AG04450 (cell line): ENCODE data around the gene CACNA1G. TPM values are rescaled to one million over a fixed set of nuclear protein-coding genes. Genes with fewer than 3 reads are reported as not detected.

Experiments used
- CTCF ChIA-PET: fragments of 300-600, 350-600 bp; formaldehyde crosslinking; extraction: SDS; loops from one replicate; lab custom pipeline; 2022; ENCODE audit warnings: antibody characterized with exemption, inconsistent platforms; lab: Charles Lee
- POLR2A ChIA-PET: fragments of 350-600 bp; formaldehyde crosslinking; extraction: SDS; loops from one replicate; lab custom pipeline; 2021; ENCODE audit warnings: antibody characterized with exemption, inconsistent platforms; lab: Yijun Ruan, JAX
- DNase-seq: peaks from one replicate; pipeline ENCODE4 v3.0.0-alpha.2; 2011; ENCODE audit warnings: low read depth, low spot score
- H3K27ac ChIP-seq: one replicate; pipeline ENCODE4 v1.5.1; 2012; ENCODE audit warnings: low read depth, low read length, control low read depth
- H3K27me3 ChIP-seq: one replicate; pipeline ENCODE4 v1.6.0; 2012; ENCODE audit warnings: low read length; ENCODE audit not compliant: control insufficient read depth, insufficient read depth
- H3K4me3 ChIP-seq: 2 replicates; pipeline ENCODE4 v1.5.1; 2011; ENCODE audit warnings: mild to moderate bottlenecking, low read depth, low read length, control low read depth
- H3K9me3 ChIP-seq: 2 replicates; pipeline ENCODE4 v1.5.1; 2012; ENCODE audit warnings: low read length; ENCODE audit not compliant: control insufficient read depth, insufficient read depth
- polyA plus RNA-seq: library from polyadenylated mRNA; depleted of rRNA; stranded (reverse); fragments of >200 nt; gene quantifications from 2 replicates; pipeline ENCODE4 v1.2.3, GENCODE V29; 2011
- TF ChIP-seq, protein P1 (sequence below): IDR thresholded peaks from 2 replicates; pipeline ENCODE4 v1.5.1; 2011; ENCODE audit warnings: low read depth, low read length, control low read depth, inconsistent platforms

The CACNA1G gene
- polyA plus RNA-seq, 1 experiment = 0.05 TPM

DNA sequence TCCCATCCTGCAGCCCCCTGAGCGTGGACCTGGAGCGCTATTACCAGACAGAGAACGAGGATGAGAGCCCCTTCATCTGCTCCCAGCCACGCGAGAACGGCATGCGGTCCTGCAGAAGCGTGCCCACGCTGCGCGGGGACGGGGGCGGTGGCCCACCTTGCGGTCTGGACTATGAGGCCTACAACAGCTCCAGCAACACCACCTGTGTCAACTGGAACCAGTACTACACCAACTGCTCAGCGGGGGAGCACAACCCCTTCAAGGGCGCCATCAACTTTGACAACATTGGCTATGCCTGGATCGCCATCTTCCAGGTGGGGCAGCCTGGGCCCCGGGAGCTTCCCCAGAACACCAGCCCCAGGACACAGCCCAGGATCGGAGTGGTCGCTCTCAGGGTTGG, 12.0 kb downstream of the CACNA1G start:
- H3K9me3 ChIP-seq = no peaks in the 10 kb centered on the region
- no peak overlapping the region for H3K27ac ChIP-seq
- peaks cover 29% of the 10 kb centered on the region for H3K27me3 ChIP-seq
- ChIA-PET CTCF (no interaction called here), POLR2A (no interaction called here)
- no peak for DNase-seq
- no peak overlapping the region for H3K4me3 ChIP-seq
- TF ChIP-seq, protein P1, sequence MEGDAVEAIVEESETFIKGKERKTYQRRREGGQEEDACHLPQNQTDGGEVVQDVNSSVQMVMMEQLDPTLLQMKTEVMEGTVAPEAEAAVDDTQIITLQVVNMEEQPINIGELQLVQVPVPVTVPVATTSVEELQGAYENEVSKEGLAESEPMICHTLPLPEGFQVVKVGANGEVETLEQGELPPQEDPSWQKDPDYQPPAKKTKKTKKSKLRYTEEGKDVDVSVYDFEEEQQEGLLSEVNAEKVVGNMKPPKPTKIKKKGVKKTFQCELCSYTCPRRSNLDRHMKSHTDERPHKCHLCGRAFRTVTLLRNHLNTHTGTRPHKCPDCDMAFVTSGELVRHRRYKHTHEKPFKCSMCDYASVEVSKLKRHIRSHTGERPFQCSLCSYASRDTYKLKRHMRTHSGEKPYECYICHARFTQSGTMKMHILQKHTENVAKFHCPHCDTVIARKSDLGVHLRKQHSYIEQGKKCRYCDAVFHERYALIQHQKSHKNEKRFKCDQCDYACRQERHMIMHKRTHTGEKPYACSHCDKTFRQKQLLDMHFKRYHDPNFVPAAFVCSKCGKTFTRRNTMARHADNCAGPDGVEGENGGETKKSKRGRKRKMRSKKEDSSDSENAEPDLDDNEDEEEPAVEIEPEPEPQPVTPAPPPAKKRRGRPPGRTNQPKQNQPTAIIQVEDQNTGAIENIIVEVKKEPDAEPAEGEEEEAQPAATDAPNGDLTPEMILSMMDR = no peak

DNA sequence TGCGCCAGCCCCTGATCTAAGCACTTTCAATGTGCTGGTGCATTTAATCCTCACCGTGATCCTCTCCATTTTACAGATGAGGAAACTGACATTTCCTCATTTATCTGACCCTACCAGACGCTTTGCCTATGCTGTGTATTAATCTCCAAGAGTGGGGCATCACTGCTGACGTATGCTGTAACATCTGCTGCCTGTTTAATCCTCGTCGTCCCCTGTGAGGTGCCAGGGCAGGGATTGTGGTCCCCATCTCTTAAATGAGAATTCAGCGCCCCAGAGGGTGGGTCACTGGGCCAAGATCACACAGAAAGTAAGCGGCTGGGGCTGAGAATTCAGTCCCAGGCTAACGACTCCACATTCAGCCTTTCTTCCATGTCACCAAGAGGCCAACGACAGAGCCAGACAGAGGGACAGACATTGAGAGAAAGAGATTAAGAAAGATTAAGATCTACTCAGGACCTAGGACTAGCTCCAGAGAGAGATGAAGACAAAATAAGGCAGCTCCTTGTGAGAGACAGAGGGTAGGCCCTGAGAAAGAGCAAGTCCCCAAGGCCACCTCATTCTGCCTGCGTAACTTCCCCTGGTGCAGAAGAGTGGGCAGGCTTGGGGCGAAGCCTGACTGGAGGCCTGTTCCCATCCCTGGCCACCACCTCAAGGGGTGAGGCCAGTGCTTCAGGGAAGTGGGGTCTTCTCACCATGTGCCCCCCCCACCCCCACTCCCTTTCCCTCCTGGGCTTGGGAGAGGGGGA, 13.5 kb downstream of the CACNA1G start:
- ChIA-PET CTCF (no interaction called here), POLR2A (interaction anchor here (0.6 kb wide), 1 partner anchor 183 kb away, joined by 5 read pairs; no protein-coding TSS in a partner anchor)
- Histone ChIP-seq H3K27ac (no peak overlapping the region), H3K4me3 (no peak overlapping the region), H3K9me3 (no peaks in the 10 kb centered on the region), H3K27me3 (peaks cover 34% of the 10 kb centered on the region)
- DNase-seq = no peak
- TF ChIP-seq, protein P1 = no peak

DNA sequence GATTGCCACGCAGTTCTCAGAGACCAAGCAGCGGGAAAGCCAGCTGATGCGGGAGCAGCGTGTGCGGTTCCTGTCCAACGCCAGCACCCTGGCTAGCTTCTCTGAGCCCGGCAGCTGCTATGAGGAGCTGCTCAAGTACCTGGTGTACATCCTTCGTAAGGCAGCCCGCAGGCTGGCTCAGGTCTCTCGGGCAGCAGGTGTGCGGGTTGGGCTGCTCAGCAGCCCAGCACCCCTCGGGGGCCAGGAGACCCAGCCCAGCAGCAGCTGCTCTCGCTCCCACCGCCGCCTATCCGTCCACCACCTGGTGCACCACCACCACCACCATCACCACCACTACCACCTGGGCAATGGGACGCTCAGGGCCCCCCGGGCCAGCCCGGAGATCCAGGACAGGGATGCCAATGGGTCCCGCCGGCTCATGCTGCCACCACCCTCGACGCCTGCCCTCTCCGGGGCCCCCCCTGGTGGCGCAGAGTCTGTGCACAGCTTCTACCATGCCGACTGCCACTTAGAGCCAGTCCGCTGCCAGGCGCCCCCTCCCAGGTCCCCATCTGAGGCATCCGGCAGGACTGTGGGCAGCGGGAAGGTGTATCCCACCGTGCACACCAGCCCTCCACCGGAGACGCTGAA, 15.2 kb downstream of the CACNA1G start:
- H3K27me3 ChIP-seq = peaks cover 35% of the 10 kb centered on the region
- ChIA-PET CTCF (no interaction called here), POLR2A (interaction anchor here (0.6 kb wide), 1 partner anchor 129 kb away, joined by 3 read pairs; no protein-coding TSS in a partner anchor)
- no peaks in the 10 kb centered on the region for H3K9me3 ChIP-seq
- DNase-seq = no peak
- H3K27ac ChIP-seq = no peak overlapping the region
- no peak overlapping the region for H3K4me3 ChIP-seq
- TF ChIP-seq, protein P1 = no peak

DNA sequence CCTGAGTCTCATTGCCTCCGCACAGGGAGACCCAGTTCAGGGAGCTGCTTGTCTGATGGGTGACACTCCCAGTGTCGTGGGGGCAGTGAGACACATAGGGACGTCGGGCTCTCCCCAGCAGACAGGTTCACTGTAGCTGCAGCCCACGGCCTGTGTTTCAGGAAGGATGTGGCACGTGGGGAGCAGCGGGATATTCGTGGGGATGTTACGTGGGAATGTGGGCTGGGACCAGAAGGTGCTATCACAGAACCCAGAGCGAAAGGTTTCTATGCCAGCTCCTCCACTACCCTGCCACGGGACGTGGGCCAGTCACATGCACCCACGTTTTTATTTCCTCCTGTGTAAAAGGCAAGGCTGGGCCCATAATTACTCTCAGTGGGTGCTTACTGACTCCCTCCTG, 16.3 kb downstream of the CACNA1G start:
- H3K27me3 ChIP-seq = peaks cover 32% of the 10 kb centered on the region
- H3K27ac ChIP-seq = no peak overlapping the region
- DNase-seq = no peak
- TF ChIP-seq, protein P1 = no peak
- H3K4me3 ChIP-seq = no peak overlapping the region
- POLR2A ChIA-PET = interaction anchor here (0.5 kb wide), 1 partner anchor 87 kb away, joined by 6 read pairs; no protein-coding TSS in a partner anchor
- peaks cover 4% of the 10 kb centered on the region for H3K9me3 ChIP-seq
- CTCF ChIA-PET = no interaction called here

DNA sequence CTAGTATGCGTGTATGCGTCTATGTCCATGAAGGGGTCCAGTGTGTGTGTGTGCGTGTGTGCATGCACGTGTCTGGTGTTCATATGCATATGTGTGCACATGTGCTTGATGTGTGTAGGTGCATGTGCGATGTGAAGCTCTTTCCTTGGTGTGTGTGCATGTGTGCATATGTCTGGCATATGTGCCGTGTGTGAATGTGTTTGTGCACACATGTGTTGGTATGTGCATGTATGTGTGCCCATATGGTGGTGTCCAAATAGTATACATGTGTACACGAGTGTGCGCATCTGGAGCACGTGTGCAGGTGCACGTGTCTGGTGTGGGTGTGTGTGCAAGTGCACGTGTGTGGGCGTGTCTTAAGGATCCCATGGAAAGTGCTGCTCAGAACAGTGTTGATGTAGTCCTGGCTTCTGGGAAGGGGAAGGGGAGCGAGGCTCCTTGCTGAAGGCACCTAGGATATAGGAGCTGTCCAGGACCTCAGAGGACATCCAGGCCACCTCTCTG, 17.0 kb downstream of the CACNA1G start:
- H3K27me3 ChIP-seq = peaks cover 36% of the 10 kb centered on the region
- H3K27ac ChIP-seq = no peak overlapping the region
- ChIA-PET POLR2A (no interaction called here), CTCF (interaction anchor here (0.7 kb wide), 1 partner anchor 26 kb away, joined by 3 read pairs; no protein-coding TSS in a partner anchor)
- H3K9me3 ChIP-seq = peaks cover 4% of the 10 kb centered on the region
- H3K4me3 ChIP-seq = no peak overlapping the region
- TF ChIP-seq, protein P1 = no peak
- no peak for DNase-seq
